Muscle of back (tissue), 11 donors: ENCODE measurements around the gene SLC4A4. TPM values are rescaled to one million over a fixed set of nuclear protein-coding genes. Genes with fewer than 3 reads are reported as not detected.

ENCODE experiments used
- DNase-seq, 3 donors: peaks; one replicate each; pipeline versions ENCODE4 v3.0.0 to v3.0.0-alpha.2; 2013
- polyA plus RNA-seq, 10 donors: library from polyadenylated mRNA; unstranded; fragments of 120-200 nt; gene quantifications; one replicate each; pipeline ENCODE4 v1.2.1, GENCODE V29; 2013; ENCODE audit not compliant: insufficient read length in 10 of 10

Gene SLC4A4
- polyA plus RNA-seq, 10 donors = 8.3 to 15.3 (median 11.1) TPM

GRCh38 chr4:71595576-71596108 lies 256.8 kb downstream of the SLC4A4 start:
- peak; percentile 5 to 16 (median 9) for DNase-seq

GRCh38 chr4:71599578-71599977 lies 260.8 kb downstream of the SLC4A4 start:
- no peak for DNase-seq

GRCh38 chr4:71602289-71602900 lies 263.6 kb downstream of the SLC4A4 start:
- no peak for DNase-seq

GRCh38 chr4:71604785-71605184 lies 266.0 kb downstream of the SLC4A4 start:
- no peak for DNase-seq

GRCh38 chr4:71607109-71607508 lies 268.3 kb downstream of the SLC4A4 start:
- no peak for DNase-seq

GRCh38 chr4:71607780-71608677 lies 269.2 kb downstream of the SLC4A4 start:
- no peak for DNase-seq

- DNase-seq = no peak
Measured at GRCh38 chr4:71608678-71609071, 269.9 kb downstream of the SLC4A4 start.

GRCh38 chr4:71609167-71609566 lies 270.3 kb downstream of the SLC4A4 start:
- DNase-seq = no peak

- no peak for DNase-seq
Measured at GRCh38 chr4:71609651-71610050, 270.8 kb downstream of the SLC4A4 start.

GRCh38 chr4:71614621-71615020 lies 275.8 kb downstream of the SLC4A4 start:
- no peak for DNase-seq

- no peak for DNase-seq
Measured at GRCh38 chr4:71616168-71616811, 277.5 kb downstream of the SLC4A4 start.
